GM21723 (cell line): ENCODE results near the gene SOBP.

Source experiments
- ATAC-seq: cut with Tn5 transposase; IDR thresholded peaks from one replicate; pipeline ENCODE4 v1.9.1; 2021; ENCODE audit warnings: mild to moderate bottlenecking, moderate library complexity; ENCODE audit not compliant: unreplicated experiment

The SOBP gene

GRCh38 chr6:107485157-107485556 is 4.8 kb upstream of the SOBP start:
- no peak for ATAC-seq

GRCh38 chr6:107488174-107488874 is 1.6 kb upstream of the SOBP start:
- no peak for ATAC-seq

DNA sequence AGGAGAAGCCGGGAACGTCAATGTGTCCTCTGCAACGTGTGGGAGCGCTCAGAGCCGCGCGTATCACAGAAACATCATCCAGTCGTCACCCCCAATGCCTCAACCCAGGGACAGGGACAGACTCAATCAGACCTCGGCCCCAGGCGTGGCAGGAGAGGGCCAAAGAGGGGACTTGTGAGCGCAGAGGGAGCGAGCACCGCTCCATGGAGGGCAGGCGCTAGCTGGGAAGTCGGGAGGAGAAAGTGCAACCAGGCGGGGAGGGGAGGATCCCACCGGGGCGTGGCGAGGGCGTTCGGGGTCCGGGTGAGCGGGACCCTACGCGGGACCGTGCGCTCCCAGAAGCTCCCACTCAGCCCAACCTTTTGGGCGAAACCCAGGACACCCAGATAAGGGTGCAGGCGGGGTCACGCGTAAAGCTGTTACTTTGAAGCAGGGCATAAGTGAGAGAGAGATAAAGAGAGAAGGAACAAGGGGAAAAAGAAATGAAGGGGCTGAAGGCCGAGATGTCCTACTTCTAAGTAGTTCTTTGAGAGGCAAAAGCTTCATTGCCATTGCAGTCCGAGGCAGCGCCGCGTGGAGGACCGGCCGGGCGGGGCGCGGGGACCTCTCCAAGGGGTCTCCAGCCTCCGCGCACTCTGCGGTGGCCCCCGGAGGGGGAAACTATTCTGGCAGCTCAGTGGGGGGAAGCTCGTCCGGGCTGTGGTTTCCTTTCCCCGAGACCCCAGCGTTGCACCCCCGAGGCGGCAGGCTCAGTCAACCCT is 862 bp upstream of the SOBP start:
- ATAC-seq = no peak

GRCh38 chr6:107490566-107491137 is 735 bp downstream of the SOBP start:
- ATAC-seq = no peak

DNA sequence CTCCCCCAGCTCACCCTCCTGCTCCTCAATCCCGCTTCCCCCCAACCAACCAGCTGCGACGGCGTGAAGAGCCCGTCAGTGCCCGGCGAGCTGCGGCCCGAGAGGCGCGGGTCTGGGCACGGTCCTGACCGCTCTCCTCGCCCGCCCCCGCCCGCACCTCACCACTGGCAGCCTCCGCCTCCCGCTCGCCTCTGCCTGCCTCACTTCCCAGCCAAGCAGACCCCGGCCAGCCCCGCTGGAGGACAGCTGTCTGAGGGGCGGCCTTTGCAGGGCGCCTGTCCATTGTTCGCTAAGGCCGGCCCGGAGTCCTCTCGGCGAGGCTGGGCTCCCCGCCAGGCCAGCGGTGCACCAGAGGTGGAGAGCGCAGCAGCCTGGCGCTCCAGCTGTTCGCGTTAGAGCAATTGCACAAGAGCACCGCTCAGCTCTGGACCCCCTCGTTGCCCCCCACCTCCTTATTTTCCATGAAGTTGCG is 1.3 kb downstream of the SOBP start:
- no peak for ATAC-seq

GRCh38 chr6:107491760-107492660 is 2.1 kb downstream of the SOBP start:
- ATAC-seq = no peak

DNA sequence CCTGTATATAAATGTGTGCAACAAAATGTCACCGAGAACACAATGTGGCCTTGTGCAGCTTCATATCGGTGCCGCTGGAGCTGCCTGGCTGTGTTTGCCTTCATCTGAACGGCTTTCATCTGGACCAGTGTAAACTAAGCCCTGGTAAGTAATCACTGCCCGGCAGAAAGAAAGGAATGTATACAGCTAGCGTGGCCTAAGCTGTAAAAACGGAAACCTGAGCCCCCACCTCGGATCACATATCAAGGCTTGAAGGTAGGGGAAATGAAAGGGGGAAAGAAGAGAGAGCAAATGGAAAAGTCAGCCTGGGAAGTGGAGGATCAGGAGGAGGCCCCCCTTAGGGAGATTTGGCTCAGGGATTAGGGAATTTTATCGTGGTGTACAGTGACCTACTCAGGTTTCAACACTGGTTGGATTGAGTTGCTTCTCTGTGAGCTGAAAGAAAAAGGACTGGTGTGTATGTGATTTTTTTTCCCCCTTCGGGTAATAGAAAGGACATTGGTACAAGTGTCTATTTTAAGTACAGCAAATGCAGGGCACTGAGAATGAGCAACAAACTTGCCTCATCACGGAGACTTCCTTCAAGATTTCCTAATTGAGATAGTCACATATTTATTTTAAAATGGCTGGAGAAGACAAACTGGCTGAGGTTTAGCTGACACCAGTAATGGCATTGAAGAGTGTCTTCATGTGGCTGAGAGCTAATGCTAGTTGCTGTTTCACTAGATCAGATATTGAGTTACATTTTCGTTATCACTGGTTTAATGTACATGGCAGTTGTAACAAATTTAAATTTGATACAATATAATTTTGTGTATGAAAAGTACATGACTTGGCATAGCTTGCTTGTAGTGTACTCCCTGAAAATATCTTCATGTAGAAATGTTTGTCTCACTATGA is 3.5 kb downstream of the SOBP start:
- ATAC-seq = no peak

DNA sequence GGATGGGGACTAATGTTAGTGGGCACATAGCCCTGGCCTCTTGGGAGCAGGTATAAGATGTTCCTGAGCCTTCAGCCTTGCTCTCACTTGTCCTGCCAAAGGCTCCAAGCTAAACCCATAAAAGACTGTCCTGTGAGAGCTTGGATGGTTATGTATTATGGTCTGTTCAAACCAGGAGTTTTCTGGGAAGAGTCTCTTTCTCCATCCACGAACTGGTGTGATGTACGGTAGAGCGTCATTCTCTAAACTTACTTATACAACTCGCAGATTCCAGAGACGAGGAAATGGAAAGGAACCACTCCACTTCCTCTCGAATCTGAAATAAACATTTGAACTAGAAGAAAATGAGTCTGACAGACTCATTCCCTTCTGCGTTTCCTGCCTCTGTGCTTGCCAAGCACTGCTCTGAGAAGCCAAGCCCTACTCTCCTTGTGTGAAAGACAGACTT is 5.3 kb downstream of the SOBP start:
- ATAC-seq = no peak

DNA sequence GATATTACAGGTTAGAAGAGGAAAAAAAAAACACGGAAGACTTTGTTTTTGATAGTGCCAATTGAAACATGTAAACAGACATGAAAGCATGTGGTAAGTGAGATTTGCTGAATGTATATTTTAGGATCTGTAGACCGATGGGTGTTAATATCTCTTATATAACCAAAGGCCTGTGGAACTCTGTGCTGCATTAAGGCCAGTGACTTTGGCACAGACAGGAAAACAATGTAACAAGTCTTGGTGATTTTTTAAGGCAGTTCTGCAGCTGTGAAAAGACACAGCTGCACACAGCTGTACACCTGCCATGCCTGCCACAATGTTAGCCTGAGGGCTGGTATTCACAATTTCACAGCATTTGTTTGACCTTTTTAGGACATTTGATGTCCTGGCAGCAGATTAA is 6.1 kb downstream of the SOBP start:
- ATAC-seq = no peak

GRCh38 chr6:107496892-107497684 is 7.2 kb downstream of the SOBP start:
- no peak for ATAC-seq

- ATAC-seq = no peak
Measured at GRCh38 chr6:107504270-107505026, 14.5 kb downstream of the SOBP start.

- no peak for ATAC-seq
Measured at GRCh38 chr6:107506145-107506544, 16.2 kb downstream of the SOBP start.

DNA sequence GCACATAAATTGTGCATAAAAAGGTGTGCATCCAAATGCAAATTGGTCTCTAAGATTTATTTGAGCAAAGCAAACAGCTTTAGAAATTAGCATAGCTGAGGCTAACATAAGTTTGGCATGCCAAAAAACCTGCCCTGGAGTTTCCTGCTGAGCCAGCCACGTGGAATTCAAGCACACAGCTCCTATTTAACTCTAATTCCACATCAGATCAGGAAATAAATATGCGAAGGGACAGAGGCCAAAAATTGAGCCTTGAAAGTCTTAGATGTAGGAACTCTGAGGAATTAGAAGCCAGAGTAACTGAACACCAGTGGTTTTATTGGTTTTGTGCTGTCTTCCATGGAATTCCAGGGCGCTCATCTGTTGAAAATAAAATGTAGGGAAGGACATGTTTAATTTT is 19.6 kb downstream of the SOBP start:
- ATAC-seq = no peak

DNA sequence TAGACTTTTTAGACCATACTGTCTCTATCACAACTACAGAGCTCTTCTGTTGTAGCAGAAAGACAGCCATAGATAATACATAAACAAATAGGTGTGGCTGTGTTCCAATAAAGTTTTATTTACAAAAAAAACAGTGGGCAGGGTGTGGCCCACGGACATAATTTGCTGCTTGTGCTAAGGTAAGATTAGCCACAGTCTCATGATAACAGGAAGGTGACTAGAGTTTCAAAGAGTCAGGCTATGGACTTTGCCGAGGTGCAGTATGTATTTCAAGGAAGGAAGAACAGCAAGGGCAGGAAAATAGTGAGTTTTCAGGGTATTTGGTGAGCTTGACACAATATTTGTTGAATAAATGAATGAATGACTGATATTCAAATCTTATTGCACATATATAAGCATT is 20.2 kb downstream of the SOBP start:
- no peak for ATAC-seq

- ATAC-seq = no peak
Measured at GRCh38 chr6:107511511-107511993, 21.6 kb downstream of the SOBP start.

DNA sequence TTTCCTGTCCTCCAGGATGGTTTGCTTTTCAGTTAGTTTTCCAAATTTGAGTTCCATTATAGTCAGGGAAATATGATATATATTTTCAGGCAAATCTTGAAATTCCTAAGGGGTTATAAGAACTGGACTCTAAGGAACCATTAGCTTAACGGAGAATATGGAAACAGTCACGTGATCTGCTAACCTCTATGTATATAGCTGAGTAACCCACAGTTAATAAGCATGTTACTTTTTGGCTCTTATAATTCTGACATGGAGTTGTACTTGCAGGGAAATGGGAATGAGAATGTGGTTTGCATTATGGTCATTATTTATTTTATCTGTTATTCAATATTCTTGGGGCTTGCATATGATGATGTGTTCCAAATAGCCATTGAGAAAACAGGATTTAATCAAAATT is 23.3 kb downstream of the SOBP start:
- ATAC-seq = no peak

DNA sequence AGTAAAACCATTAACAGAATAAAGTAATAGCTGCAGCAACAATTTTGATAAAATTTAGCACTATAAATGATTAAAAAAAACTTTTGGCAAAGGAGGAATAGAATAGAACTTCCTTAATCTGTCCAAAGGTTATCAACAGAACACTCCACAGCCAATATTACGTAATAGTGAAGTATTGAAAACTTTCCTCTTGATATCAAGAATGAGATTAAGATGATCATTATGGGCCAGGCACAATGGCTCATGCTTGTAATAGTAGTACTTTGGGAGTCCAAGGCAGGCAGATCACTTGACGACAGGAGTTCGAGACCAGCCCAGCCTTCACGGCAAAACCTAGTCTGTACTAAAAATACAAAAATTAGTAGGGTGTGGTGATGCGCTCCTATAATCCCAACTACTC is 26.0 kb downstream of the SOBP start:
- ATAC-seq = no peak

- ATAC-seq = no peak
Measured at GRCh38 chr6:107517274-107517673, 27.4 kb downstream of the SOBP start.
